Panc1 (cell line): Measurements from ENCODE around the gene SHOX.
"Not testable (repeated sequence)": the region's sequence is repeated elsewhere in the genome, so short reads cannot be mapped to it uniquely, and the experiment has no call there.

Experiments
- POLR2AphosphoS5 ChIP-seq: IDR thresholded peaks from 2 replicates; pipeline ENCODE4 v1.6.1; 2012; ENCODE audit warnings: mild to moderate bottlenecking, low read depth, low read length, moderate library complexity
- SIN3A ChIP-seq: IDR thresholded peaks from 2 replicates; pipeline ENCODE4 v1.6.1; 2012; ENCODE audit warnings: low read depth, mild to moderate bottlenecking, low read length, moderate library complexity, borderline replicate concordance; ENCODE audit not compliant: insufficient read depth
- TF ChIP-seq, protein P1 (sequence below): fragments of 450-650 bp; IDR thresholded peaks from 2 replicates; pipeline ENCODE4 v1.5.1; 2017; ENCODE audit warnings: mild to moderate bottlenecking

DNA sequence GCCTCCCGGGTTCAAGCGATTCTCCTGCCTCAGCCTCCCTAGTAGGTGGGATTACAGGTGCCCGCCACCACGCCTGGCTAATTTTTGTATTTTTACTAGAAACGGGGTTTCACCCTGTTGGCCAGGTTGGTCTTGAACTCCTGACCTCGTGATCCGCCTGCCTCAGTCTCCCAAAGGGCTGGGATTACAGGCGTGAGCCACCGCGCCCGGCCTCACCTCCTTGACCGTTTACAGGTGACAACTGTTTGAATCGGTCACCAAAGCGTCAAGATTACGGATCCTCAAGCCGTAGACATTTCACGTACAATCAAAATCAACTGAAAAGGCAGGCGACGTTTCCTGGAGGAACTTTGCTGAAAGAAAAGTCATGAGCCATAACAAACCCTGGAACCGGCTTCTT lies 41.3 kb upstream of the SHOX start:
- TF ChIP-seq, protein P1, sequence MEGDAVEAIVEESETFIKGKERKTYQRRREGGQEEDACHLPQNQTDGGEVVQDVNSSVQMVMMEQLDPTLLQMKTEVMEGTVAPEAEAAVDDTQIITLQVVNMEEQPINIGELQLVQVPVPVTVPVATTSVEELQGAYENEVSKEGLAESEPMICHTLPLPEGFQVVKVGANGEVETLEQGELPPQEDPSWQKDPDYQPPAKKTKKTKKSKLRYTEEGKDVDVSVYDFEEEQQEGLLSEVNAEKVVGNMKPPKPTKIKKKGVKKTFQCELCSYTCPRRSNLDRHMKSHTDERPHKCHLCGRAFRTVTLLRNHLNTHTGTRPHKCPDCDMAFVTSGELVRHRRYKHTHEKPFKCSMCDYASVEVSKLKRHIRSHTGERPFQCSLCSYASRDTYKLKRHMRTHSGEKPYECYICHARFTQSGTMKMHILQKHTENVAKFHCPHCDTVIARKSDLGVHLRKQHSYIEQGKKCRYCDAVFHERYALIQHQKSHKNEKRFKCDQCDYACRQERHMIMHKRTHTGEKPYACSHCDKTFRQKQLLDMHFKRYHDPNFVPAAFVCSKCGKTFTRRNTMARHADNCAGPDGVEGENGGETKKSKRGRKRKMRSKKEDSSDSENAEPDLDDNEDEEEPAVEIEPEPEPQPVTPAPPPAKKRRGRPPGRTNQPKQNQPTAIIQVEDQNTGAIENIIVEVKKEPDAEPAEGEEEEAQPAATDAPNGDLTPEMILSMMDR = not testable (repeated sequence)
- not testable (repeated sequence) for TF ChIP-seq SIN3A, POLR2AphosphoS5
